Fibroblast of the aortic adventitia (primary cell): Measurements from ENCODE around the gene PRKN. TPM values are rescaled to one million over a fixed set of nuclear protein-coding genes. Genes with fewer than 3 reads are reported as not detected.

Experiments used
- DNase-seq: peaks from one replicate; pipeline ENCODE4 v3.0.0-alpha.2; 2010; ENCODE audit warnings: low read depth
- H3K4me3 ChIP-seq: 2 replicates; pipeline ENCODE4 v1.5.1; 2011; ENCODE audit warnings: low read depth, mild to moderate bottlenecking, control low read depth, low read length, moderate library complexity
- CTCF ChIP-seq: IDR thresholded peaks from 2 replicates; pipeline ENCODE4 v1.5.1; 2011; ENCODE audit warnings: mild to moderate bottlenecking, low read length, control low read depth, inconsistent platforms; ENCODE audit not compliant: insufficient read depth
- total RNA-seq: library from RNA; depleted of rRNA; stranded (reverse); fragments of >200 nt; gene quantifications from 2 replicates; pipeline ENCODE4 v1.2.3, GENCODE V29; 2012; ENCODE audit warnings: low replicate concordance

The PRKN gene
- total RNA-seq, 1 donor = 2.0 TPM

DNA sequence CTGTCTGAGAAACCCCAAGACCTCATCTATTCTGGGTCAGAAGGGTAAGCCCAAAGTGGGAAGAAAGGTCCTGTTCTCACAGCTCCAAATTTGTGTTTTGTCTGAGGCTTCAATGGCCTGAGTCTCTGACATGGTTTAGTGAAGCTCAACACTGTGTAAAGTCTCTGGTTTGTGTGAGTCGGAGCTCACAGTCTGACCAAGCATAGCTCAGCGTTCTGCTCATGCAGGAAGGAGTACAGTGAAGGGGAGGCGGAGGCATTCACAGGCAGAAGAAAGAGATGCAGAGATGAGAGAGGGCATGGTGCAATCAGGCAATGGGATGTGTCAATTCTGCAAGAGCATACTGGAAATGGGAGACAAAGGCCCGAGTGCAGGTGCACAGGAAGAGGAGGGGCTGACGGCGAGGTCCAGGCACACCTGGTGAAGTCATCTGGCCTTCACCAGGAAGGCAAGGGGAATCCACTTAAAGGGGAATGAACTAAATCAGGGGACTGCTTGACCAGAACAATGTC is 990.7 kb downstream of the PRKN start:
- DNase-seq = no peak
- no peak for TF ChIP-seq CTCF
- H3K4me3 ChIP-seq = no peak overlapping the region

- TF ChIP-seq CTCF = no peak
- no peak for DNase-seq
- H3K4me3 ChIP-seq = no peak overlapping the region
Measured at GRCh38 chr6:161736326-161736725, 991.2 kb downstream of the PRKN start.

DNA sequence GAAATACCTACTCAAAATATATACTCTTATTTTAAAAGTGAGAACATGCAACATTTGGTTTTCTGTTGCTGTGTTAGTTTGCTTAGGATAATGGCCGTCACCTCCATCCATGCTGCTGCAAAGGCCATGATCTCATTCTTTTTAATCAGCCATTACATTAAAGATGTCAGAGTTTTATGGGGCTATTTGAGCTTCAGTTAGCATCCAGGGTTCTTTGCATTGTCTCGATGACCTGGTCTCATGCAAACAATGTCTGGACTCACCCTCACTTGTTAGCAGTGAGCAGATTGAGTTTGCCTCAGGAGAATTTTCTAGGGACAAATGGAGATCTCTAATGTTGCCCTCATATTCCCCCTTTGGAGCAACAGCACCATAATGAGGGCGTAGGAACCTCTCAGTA is 995.0 kb downstream of the PRKN start:
- TF ChIP-seq CTCF = no peak
- no peak for DNase-seq
- H3K4me3 ChIP-seq = no peak overlapping the region

GRCh38 chr6:161727083-161727833 is 1000.3 kb downstream of the PRKN start:
- H3K4me3 ChIP-seq = no peak overlapping the region
- no peak for DNase-seq
- no peak for TF ChIP-seq CTCF

DNA sequence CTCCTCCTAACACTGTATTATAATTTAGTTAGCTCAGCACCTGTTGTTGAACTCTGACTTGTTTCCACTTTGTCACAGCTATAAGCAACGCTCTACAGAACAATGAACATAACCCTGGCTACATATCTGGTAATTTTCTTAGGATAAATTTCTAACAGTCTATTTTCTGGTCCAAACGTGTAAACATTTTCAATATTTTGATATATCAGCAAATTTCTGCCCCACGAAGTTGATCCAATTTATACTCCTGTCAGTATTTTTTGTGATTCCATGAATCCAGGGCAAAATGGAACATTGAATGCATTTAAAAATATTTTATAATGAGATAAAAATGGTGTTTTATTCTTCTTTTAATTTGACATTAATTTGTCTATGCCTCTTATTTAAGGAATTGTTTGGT is 1005.2 kb downstream of the PRKN start:
- no peak for TF ChIP-seq CTCF
- no peak for DNase-seq
- H3K4me3 ChIP-seq = no peak overlapping the region

GRCh38 chr6:161721511-161721910 is 1006.1 kb downstream of the PRKN start:
- H3K4me3 ChIP-seq = no peak overlapping the region
- no peak for TF ChIP-seq CTCF
- no peak for DNase-seq

GRCh38 chr6:161716176-161716575 is 1011.4 kb downstream of the PRKN start:
- H3K4me3 ChIP-seq = no peak overlapping the region
- TF ChIP-seq CTCF = no peak

More at GRCh38 chr6:161716176-161716575, 1011.4 kb downstream of the PRKN start:
- no peak for DNase-seq
